Ovary (tissue), 3 donors: ENCODE measurements around the gene SLC26A1.

ENCODE experiments used
- CTCF ChIP-seq, 3 donors: fragments of 450-650 bp in 2 of 3; fragments of 200-600 bp in 1 of 3; IDR thresholded peaks; one replicate each; pipeline versions ENCODE4 v1.5.1 to v1.8.0; 2016 to 2022; ENCODE audit warnings: antibody characterized with exemption in 3 of 3, mild to moderate bottlenecking in 1 of 3
- EP300 ChIP-seq: sonication (generic); formaldehyde crosslinking; IDR thresholded peaks from one replicate; pipeline ENCODE4 v1.6.1; 2017; ENCODE audit warnings: antibody characterized with exemption
- donor health status: DM: no; HTN: no; CAD: no.

- TF ChIP-seq EP300 = no peak
- TF ChIP-seq CTCF (IDR thresholded peaks at IDR 0.05) = no peak
Observed at GRCh38 chr4:995311-996026, 2.3 kb upstream of the SLC26A1 start.
